Measurements from ENCODE around the gene BMPR1A. TPM values are rescaled to one million over a fixed set of nuclear protein-coding genes. Genes with fewer than 3 reads are reported as not detected.

The BMPR1A gene
- total and polyA plus RNA-seq, 2 of the 13 experiments (the other 11 are each of a cell fraction or from before 2014, with no cell fraction given) = 17.8 to 44.2 TPM

- TF ChIP-seq, protein P1, sequence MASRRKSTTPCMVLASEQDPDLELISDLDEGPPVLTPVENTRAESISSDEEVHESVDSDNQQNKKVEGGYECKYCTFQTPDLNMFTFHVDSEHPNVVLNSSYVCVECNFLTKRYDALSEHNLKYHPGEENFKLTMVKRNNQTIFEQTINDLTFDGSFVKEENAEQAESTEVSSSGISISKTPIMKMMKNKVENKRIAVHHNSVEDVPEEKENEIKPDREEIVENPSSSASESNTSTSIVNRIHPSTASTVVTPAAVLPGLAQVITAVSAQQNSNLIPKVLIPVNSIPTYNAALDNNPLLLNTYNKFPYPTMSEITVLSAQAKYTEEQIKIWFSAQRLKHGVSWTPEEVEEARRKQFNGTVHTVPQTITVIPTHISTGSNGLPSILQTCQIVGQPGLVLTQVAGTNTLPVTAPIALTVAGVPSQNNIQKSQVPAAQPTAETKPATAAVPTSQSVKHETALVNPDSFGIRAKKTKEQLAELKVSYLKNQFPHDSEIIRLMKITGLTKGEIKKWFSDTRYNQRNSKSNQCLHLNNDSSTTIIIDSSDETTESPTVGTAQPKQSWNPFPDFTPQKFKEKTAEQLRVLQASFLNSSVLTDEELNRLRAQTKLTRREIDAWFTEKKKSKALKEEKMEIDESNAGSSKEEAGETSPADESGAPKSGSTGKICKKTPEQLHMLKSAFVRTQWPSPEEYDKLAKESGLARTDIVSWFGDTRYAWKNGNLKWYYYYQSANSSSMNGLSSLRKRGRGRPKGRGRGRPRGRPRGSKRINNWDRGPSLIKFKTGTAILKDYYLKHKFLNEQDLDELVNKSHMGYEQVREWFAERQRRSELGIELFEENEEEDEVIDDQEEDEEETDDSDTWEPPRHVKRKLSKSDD (CRISPR knock-in tag; IDR thresholded peaks at IDR 0.05; ENCODE audit: low read depth) = peak; percentile 46; the same call in 1 of the 2 replicates
- TF ChIP-seq ZSCAN30 (CRISPR knock-in tag; IDR thresholded peaks at IDR 0.05) = no peak; the same call in 1 of the 2 replicates
- TF ChIP-seq ZNF274 (CRISPR knock-in tag; IDR thresholded peaks at IDR 0.05) = no peak; the same call in 1 of the 2 replicates
- no peak for TF ChIP-seq ZNF354B (CRISPR knock-in tag; IDR thresholded peaks at IDR 0.05)
- no peak for TF ChIP-seq NR3C1 (CRISPR knock-in tag; IDR thresholded peaks at IDR 0.05)
- no peak for TF ChIP-seq NONO (IDR thresholded peaks at IDR 0.05)
- peak; percentile 64 for TF ChIP-seq NONO (CRISPR knock-in tag; conservative IDR thresholded peaks at IDR 0.05)
- no peak for TF ChIP-seq ZBTB20 (CRISPR knock-in tag; IDR thresholded peaks at IDR 0.05; ENCODE audit: borderline replicate concordance, low read depth)
- TF ChIP-seq CCDC6 (CRISPR knock-in tag; IDR thresholded peaks at IDR 0.05) = 0 out of 2 replicates have a peak, but pooled peaks have one; percentile 51
- TF ChIP-seq GABPB1 (CRISPR knock-in tag; IDR thresholded peaks at IDR 0.05) = peak; percentile 83
- no peak for TF ChIP-seq TBX3 (IDR thresholded peaks at IDR 0.05; ENCODE audit: borderline replicate concordance)
- no peak for TF ChIP-seq ZNF546 (CRISPR knock-in tag; conservative IDR thresholded peaks at IDR 0.05)
- TF ChIP-seq, protein P2, sequence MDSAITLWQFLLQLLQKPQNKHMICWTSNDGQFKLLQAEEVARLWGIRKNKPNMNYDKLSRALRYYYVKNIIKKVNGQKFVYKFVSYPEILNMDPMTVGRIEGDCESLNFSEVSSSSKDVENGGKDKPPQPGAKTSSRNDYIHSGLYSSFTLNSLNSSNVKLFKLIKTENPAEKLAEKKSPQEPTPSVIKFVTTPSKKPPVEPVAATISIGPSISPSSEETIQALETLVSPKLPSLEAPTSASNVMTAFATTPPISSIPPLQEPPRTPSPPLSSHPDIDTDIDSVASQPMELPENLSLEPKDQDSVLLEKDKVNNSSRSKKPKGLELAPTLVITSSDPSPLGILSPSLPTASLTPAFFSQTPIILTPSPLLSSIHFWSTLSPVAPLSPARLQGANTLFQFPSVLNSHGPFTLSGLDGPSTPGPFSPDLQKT (CRISPR knock-in tag; IDR thresholded peaks at IDR 0.05; ENCODE audit: borderline replicate concordance) = no peak
- TF ChIP-seq ZNF432 (CRISPR knock-in tag; IDR thresholded peaks at IDR 0.05; ENCODE audit: borderline replicate concordance) = no peak
- TF ChIP-seq SOX6 (IDR thresholded peaks at IDR 0.05) = no peak
- peak; percentile 42 for TF ChIP-seq SOX6 (CRISPR knock-in tag; IDR thresholded peaks at IDR 0.05)
- TF ChIP-seq SMC3 (IDR thresholded peaks at IDR 0.05; ENCODE audit: low read length) = peak; percentile 45; the same call in 1 of the 2 replicates
- 0 out of 2 replicates have a peak, but pooled peaks have one; percentile 38 for TF ChIP-seq NR2C2 (CRISPR knock-in tag; IDR thresholded peaks at IDR 0.05; ENCODE audit: borderline replicate concordance)
- TF ChIP-seq TBX2 (CRISPR knock-in tag; IDR thresholded peaks at IDR 0.05; ENCODE audit: borderline replicate concordance) = peak; percentile 48; the same call in 1 of the 2 replicates
- TF ChIP-seq AKAP8 (CRISPR knock-in tag; IDR thresholded peaks at IDR 0.05) = no peak
- TF ChIP-seq ZMYM3 (CRISPR knock-in tag; IDR thresholded peaks at IDR 0.05) = 0 out of 2 replicates have a peak, but pooled peaks have one; percentile 23
- TF ChIP-seq MYC (CRISPR knock-in tag; IDR thresholded peaks at IDR 0.05; ENCODE audit: borderline replicate concordance) = peak; percentile 26; the same call in 1 of the 2 replicates
- no peak for TF ChIP-seq NKX3-1 (CRISPR knock-in tag; IDR thresholded peaks at IDR 0.05)
- TF ChIP-seq ZNF329 (CRISPR knock-in tag; IDR thresholded peaks at IDR 0.05; ENCODE audit: low read depth) = no peak
- TF ChIP-seq, protein P3, sequence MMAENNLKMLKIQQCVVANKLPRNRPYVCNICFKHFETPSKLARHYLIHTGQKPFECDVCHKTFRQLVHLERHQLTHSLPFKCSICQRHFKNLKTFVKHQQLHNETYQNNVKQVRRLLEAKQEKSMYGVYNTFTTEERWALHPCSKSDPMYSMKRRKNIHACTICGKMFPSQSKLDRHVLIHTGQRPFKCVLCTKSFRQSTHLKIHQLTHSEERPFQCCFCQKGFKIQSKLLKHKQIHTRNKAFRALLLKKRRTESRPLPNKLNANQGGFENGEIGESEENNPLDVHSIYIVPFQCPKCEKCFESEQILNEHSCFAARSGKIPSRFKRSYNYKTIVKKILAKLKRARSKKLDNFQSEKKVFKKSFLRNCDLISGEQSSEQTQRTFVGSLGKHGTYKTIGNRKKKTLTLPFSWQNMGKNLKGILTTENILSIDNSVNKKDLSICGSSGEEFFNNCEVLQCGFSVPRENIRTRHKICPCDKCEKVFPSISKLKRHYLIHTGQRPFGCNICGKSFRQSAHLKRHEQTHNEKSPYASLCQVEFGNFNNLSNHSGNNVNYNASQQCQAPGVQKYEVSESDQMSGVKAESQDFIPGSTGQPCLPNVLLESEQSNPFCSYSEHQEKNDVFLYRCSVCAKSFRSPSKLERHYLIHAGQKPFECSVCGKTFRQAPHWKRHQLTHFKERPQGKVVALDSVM (CRISPR knock-in tag; IDR thresholded peaks at IDR 0.05) = peak; percentile 92
- TF ChIP-seq MEIS1 (CRISPR knock-in tag; IDR thresholded peaks at IDR 0.05; ENCODE audit: borderline replicate concordance) = no peak
- 0 out of 2 replicates have a peak, but pooled peaks have one; percentile 40 for TF ChIP-seq ISL2 (CRISPR knock-in tag; IDR thresholded peaks at IDR 0.05)
Measured at GRCh38 chr10:86710987-86711512, 45.4 kb upstream of the BMPR1A start (continued).

Measured in HepG2 (cell line).